Type B pancreatic cell (in vitro differentiated cells): ENCODE results near the gene ENKUR. TPM values are rescaled to one million over a fixed set of nuclear protein-coding genes. Genes with fewer than 3 reads are reported as not detected.
A peak's percentile ranks its signal among the peaks of the same experiment; 100 is the strongest.

Experiments
- DNase-seq: peaks from one replicate; pipeline ENCODE4 v3.0.0; 2021; ENCODE audit warnings: mixed read lengths; ENCODE audit not compliant: unreplicated experiment; ENCODE audit errors: extremely low spot score
- H3K27ac Mint-ChIP-seq: 2 replicates; pipeline ENCODE4 v1.8.0; 2021; ENCODE audit warnings: mild to moderate bottlenecking, mixed read lengths
- H3K27me3 Mint-ChIP-seq: 2 replicates; pipeline ENCODE4 v1.8.0; 2021; ENCODE audit warnings: mixed read lengths
- H3K36me3 Mint-ChIP-seq: 2 replicates; pipeline ENCODE4 v1.8.0; 2021; ENCODE audit warnings: mixed read lengths
- H3K4me1 Mint-ChIP-seq: one replicate; pipeline ENCODE4 v1.8.0; 2021; ENCODE audit warnings: mixed read lengths; ENCODE audit not compliant: unreplicated experiment
- H3K4me3 Mint-ChIP-seq: 2 replicates; pipeline ENCODE4 v1.8.0; 2021; ENCODE audit warnings: mild to moderate bottlenecking, mixed read lengths
- H3K9me3 Mint-ChIP-seq: 2 replicates; pipeline ENCODE4 v1.8.0; 2021; ENCODE audit warnings: mixed read lengths
- total RNA-seq: library from RNA; stranded (reverse); gene quantifications from 2 replicates; pipeline ENCODE4 v1.2.1, GENCODE V29; 2021; ENCODE audit warnings: low replicate concordance
- TF ChIP-seq, protein P1 (sequence below): fragments of 200-600 bp; sonication (generic); conservative IDR thresholded peaks from 2 replicates; pipeline ENCODE4 v1.5.0; 2021; ENCODE audit warnings: antibody characterized with exemption, mild to moderate bottlenecking

ENKUR gene
- total RNA-seq, 1 donor from 2014 or later = 7.2 TPM

GRCh38 chr10:24952143-24952706 lies 63.7 kb downstream of the ENKUR start, which contains the start of gene PRTFDC1:
TSS of gene PRTFDC1 (minus strand) at chr10:24952606. CDS start at chr10:24952575, 31 bp downstream.
- peak within 1 kb of the TSS; percentile 87 for H3K4me3 Mint-ChIP-seq
- TF ChIP-seq, protein P1, sequence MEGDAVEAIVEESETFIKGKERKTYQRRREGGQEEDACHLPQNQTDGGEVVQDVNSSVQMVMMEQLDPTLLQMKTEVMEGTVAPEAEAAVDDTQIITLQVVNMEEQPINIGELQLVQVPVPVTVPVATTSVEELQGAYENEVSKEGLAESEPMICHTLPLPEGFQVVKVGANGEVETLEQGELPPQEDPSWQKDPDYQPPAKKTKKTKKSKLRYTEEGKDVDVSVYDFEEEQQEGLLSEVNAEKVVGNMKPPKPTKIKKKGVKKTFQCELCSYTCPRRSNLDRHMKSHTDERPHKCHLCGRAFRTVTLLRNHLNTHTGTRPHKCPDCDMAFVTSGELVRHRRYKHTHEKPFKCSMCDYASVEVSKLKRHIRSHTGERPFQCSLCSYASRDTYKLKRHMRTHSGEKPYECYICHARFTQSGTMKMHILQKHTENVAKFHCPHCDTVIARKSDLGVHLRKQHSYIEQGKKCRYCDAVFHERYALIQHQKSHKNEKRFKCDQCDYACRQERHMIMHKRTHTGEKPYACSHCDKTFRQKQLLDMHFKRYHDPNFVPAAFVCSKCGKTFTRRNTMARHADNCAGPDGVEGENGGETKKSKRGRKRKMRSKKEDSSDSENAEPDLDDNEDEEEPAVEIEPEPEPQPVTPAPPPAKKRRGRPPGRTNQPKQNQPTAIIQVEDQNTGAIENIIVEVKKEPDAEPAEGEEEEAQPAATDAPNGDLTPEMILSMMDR = no peak
- peak within 1 kb of the TSS; percentile 87 for H3K27ac Mint-ChIP-seq
- peaks cover 34% of the 10 kb centered on the region for H3K4me1 Mint-ChIP-seq
- DNase-seq = no peak
- peaks cover 4% of the 10 kb centered on the region for H3K36me3 Mint-ChIP-seq
- no peaks in the 10 kb centered on the region for H3K27me3 Mint-ChIP-seq
- no peaks in the 10 kb centered on the region for H3K9me3 Mint-ChIP-seq

DNA sequence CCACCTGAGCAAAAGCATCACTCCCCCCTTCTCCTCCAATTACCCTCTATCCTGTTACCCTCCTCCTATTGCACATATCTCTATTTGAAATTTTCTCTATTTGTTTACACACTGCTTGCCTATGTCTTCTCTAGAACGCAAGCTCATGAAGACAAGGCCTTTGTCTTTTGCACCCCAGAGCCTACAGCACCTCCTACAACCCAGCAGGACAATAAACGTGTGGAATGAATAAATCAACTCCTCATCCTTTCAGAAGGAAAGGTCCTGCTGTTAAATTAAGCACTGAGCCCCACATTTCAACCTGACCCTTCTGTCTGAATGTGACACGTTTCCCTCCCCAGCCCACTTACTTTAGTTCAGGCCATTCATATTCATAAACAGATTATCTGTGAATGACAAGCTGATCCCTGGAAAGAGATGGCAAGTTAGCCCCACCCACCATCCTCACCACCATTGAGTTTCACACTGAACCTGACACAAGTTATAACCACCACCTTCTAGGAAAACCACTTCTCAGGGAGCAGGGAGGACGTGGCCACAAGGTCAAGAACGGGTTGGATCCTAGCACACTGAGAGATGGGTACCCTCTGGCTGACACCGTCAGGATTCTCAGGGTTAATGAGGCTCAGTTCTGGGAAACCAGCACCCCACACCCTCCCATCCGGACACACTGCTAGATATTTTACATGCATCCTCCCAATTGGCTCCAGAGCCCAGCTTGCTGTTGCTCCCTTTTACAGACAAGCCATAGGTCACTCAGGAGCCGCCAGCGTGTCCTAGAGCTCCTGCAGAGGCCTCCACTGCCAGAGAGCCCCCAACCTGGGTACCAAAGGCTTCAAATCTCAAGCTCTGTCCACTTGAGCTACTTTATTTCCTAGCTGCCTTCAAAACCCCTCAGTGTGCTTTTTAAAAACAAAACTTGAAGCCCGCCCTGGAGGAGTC lies 64.5 kb downstream of the ENKUR start:
- H3K4me3 Mint-ChIP-seq = peak overlapping the region; percentile 82
- peak overlapping the region; percentile 74 for H3K27ac Mint-ChIP-seq
- H3K36me3 Mint-ChIP-seq = peaks cover 4% of the 10 kb centered on the region
- no peaks in the 10 kb centered on the region for H3K9me3 Mint-ChIP-seq
- no peak for DNase-seq
- H3K27me3 Mint-ChIP-seq = no peaks in the 10 kb centered on the region
- H3K4me1 Mint-ChIP-seq = peaks cover 34% of the 10 kb centered on the region
- TF ChIP-seq, protein P1 = no peak

GRCh38 chr10:24950439-24950838 lies 65.5 kb downstream of the ENKUR start:
- H3K36me3 Mint-ChIP-seq = peaks cover 4% of the 10 kb centered on the region
- H3K27me3 Mint-ChIP-seq = no peaks in the 10 kb centered on the region
- H3K27ac Mint-ChIP-seq = no peak overlapping the region
- no peaks in the 10 kb centered on the region for H3K9me3 Mint-ChIP-seq
- H3K4me1 Mint-ChIP-seq = peaks cover 34% of the 10 kb centered on the region
- TF ChIP-seq, protein P1 = no peak
- H3K4me3 Mint-ChIP-seq = peak overlapping the region; percentile 32
- no peak for DNase-seq

- H3K4me1 Mint-ChIP-seq = peaks cover 34% of the 10 kb centered on the region
- no peaks in the 10 kb centered on the region for H3K9me3 Mint-ChIP-seq
- H3K36me3 Mint-ChIP-seq = peaks cover 4% of the 10 kb centered on the region
- no peaks in the 10 kb centered on the region for H3K27me3 Mint-ChIP-seq
- DNase-seq = no peak
- TF ChIP-seq, protein P1 = no peak
- H3K4me3 Mint-ChIP-seq = no peak overlapping the region
- H3K27ac Mint-ChIP-seq = no peak overlapping the region
Measured at GRCh38 chr10:24949616-24950015, 66.3 kb downstream of the ENKUR start.

DNA sequence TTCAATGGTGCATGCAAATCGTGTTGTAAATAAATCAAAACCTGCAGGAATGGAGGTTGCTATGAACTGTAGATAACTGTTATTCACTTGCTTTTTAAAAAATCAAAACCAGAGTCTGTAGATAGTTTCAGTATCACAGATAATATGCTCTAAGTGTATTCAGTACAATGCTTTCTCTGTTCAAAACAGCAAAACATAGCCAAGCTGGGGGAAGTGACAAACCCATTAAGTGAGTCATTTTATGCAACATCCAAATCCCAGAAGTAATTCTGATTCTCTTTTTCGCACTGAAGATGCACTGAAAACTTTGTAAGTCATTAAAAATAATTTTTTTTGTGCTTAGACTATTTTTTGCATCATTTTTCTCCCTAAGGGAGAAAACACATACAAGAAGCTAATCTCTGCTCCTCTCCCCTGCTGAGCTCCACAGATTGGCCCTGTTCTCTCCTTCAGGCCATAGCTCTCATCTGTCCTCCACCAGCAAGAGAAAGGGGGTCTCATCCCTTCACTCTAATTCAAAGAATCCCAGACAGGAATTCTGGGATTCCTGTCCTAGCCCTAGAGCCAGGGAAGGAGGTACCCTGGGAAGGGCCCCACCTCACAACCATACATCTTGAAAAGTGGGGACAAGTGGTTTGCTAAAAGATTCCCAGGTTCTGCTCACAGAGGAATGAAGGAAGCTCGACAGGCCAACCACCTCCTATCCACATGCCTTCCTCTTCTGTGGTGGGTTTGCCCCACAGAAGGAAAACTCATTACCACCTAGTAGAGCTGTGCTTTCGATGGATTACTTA lies 68.5 kb downstream of the ENKUR start:
- H3K36me3 Mint-ChIP-seq = peaks cover 4% of the 10 kb centered on the region
- H3K27me3 Mint-ChIP-seq = no peaks in the 10 kb centered on the region
- TF ChIP-seq, protein P1 = no peak
- peaks cover 21% of the 10 kb centered on the region for H3K4me1 Mint-ChIP-seq
- H3K27ac Mint-ChIP-seq = no peak overlapping the region
- no peak for DNase-seq
- no peak overlapping the region for H3K4me3 Mint-ChIP-seq
- no peaks in the 10 kb centered on the region for H3K9me3 Mint-ChIP-seq
